Thyroid gland (tissue), 4 donors: Measurements from ENCODE around the gene HSPB6.

Experiments
- POLR2A ChIP-seq, 2 donors: fragments of 450-650 bp; IDR thresholded peaks; one replicate each; pipeline ENCODE4 v1.6.1; 2017; ENCODE audit warnings: antibody characterized with exemption in 2 of 2, mild to moderate bottlenecking in 2 of 2, moderate library complexity in 1 of 2
- TF ChIP-seq, protein P1 (sequence below), 6 experiments: fragments of 200-600 bp in 3 of 6; fragments of 450-650 bp in 3 of 6; sonication (generic) in 3 of 6; IDR thresholded peaks; one replicate each; pipeline ENCODE4 v1.5.1; 2016 to 2019; ENCODE audit warnings: antibody characterized with exemption in 6 of 6, mild to moderate bottlenecking in 2 of 6, inconsistent platforms in 1 of 6, moderate library complexity in 1 of 6

DNA sequence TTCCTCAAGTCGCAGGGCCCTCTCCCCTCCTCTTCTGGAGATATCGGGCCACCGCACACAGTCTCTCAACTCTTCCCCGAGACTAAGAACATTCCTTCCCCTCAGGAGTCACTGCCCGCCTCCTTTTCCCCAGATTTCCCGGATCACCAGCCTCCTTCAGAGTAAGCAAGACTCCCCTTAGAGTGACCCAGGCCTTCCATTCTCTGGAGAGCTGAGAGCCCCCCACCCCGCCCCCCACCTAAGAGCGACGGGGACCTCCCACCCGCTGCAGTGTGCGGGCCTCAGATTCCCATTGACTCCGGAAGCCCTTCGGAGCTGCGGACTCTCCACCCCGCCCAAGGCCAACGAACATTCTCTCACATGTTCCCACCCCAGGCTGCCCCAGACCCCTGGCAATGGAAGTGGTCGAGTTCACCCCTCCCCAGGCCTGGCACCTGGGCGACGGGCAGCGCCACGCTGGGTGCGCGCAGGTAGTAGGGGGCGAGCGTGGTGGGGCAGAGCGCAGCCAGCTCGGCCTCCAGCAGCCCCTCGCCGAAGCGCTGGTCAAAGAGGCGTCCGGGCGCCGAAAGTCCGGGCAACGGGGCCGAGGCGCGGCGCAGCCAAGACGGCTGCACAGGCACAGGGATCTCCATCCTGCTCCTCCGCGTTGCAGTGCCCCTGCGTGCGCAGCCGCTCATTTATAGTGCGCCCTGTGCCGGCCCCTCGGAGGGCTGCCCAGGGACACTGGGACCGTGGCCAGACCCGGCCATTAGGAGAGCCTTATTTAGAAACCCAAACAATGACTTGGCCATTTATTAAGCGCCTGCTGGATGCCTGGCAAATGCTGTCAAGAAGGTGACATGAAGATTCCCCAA, at the start of gene HSPB6:
- TF ChIP-seq, protein P1, sequence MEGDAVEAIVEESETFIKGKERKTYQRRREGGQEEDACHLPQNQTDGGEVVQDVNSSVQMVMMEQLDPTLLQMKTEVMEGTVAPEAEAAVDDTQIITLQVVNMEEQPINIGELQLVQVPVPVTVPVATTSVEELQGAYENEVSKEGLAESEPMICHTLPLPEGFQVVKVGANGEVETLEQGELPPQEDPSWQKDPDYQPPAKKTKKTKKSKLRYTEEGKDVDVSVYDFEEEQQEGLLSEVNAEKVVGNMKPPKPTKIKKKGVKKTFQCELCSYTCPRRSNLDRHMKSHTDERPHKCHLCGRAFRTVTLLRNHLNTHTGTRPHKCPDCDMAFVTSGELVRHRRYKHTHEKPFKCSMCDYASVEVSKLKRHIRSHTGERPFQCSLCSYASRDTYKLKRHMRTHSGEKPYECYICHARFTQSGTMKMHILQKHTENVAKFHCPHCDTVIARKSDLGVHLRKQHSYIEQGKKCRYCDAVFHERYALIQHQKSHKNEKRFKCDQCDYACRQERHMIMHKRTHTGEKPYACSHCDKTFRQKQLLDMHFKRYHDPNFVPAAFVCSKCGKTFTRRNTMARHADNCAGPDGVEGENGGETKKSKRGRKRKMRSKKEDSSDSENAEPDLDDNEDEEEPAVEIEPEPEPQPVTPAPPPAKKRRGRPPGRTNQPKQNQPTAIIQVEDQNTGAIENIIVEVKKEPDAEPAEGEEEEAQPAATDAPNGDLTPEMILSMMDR (IDR thresholded peaks at IDR 0.05) = no peak
- no peak for TF ChIP-seq POLR2A (IDR thresholded peaks at IDR 0.05)
